A549 (cell line): ENCODE data around the gene SLC45A1.

Experiments
- CEBPB ChIP-seq, 2 experiments: fragments of >200 bp in 1 of 2; sonication (Bioruptor Twin) in 1 of 2; formaldehyde crosslinking in 1 of 2; IDR thresholded peaks; 2 replicates each; pipeline ENCODE4 v1.6.1; 2012 to 2016
- CHD4 ChIP-seq: fragments of 200-600 bp; sonication (generic); IDR thresholded peaks from 2 replicates; pipeline ENCODE4 v1.6.1; 2016; ENCODE audit warnings: antibody characterized with exemption, mild to moderate bottlenecking, borderline replicate concordance
- EP300 ChIP-seq, 2 experiments: fragments of >200 bp; sonication (Bioruptor Twin); formaldehyde crosslinking; IDR thresholded peaks; 2 replicates in 1 of 2; 3 replicates in 1 of 2; pipeline ENCODE4 v1.6.1; 2016 to 2017
- FOXS1 ChIP-seq: fragments of 250-450 bp; sonication (Bioruptor Pico); IDR thresholded peaks from 2 replicates; pipeline ENCODE4 v1.5.0; 2020; ENCODE audit warnings: mild to moderate bottlenecking, moderate library complexity
- HDAC2 ChIP-seq: fragments of 200-600 bp; sonication (generic); IDR thresholded peaks from 2 replicates; pipeline ENCODE4 v1.6.1; 2016
- MAX ChIP-seq: IDR thresholded peaks from 2 replicates; pipeline ENCODE4 v1.6.1; 2012
- POLR2A ChIP-seq: IDR thresholded peaks from 2 replicates; pipeline ENCODE4 v1.6.1; 2012; ENCODE audit warnings: mild to moderate bottlenecking, low read length
- TF ChIP-seq, protein P1 (sequence below): fragments of >200 bp; sonication (Bioruptor Twin); formaldehyde crosslinking; IDR thresholded peaks from 3 replicates; pipeline ENCODE4 v1.5.1; 2016

DNA sequence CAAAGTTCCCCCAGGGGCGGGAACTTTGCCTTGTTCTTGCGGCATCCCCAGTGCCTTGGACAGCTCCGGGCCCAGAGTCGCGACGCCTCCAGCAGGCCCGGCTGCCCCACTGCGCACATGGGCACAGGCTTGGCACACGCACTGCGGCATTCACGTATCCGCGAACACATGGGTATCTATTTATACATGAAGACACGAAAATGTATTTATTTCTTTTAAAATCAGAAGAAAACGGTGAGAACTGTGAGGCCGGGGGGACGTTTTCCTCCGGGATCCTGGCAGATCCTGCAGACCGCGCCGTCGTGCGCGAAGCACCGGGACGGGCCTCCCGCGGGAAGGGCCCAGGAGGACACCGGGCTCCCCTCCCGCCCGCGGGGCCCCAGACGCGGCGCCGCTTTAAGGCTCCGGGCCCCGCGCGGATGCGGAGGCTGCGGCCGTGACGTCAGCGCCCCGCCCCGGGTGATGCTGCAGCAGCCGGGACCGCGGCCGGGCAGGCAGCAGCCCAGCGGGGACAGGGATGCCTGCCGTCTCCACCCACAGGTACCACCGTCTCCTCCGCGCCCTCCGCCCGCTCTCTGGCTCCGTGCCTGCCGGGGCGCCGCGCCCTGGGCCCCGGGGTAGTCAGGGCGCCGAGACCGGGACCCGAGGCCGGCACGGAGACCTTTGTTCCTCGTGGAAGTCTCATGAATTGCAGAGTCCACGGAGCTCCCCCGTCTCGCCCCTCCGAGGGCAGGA is at the start of gene SLC45A1:
- TF ChIP-seq CEBPB (IDR thresholded peaks at IDR 0.05) (no peak), MAX (peak; percentile 48), FOXS1 (CRISPR knock-in tag) (no peak), POLR2A (no peak), HDAC2 (no peak), EP300 (IDR thresholded peaks at IDR 0.05) (no peak), CHD4 (no peak)
- TF ChIP-seq, protein P1, sequence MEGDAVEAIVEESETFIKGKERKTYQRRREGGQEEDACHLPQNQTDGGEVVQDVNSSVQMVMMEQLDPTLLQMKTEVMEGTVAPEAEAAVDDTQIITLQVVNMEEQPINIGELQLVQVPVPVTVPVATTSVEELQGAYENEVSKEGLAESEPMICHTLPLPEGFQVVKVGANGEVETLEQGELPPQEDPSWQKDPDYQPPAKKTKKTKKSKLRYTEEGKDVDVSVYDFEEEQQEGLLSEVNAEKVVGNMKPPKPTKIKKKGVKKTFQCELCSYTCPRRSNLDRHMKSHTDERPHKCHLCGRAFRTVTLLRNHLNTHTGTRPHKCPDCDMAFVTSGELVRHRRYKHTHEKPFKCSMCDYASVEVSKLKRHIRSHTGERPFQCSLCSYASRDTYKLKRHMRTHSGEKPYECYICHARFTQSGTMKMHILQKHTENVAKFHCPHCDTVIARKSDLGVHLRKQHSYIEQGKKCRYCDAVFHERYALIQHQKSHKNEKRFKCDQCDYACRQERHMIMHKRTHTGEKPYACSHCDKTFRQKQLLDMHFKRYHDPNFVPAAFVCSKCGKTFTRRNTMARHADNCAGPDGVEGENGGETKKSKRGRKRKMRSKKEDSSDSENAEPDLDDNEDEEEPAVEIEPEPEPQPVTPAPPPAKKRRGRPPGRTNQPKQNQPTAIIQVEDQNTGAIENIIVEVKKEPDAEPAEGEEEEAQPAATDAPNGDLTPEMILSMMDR = no peak
